H1 (cell line): ENCODE results near the gene RB1. TPM values are rescaled to one million over a fixed set of nuclear protein-coding genes. Genes with fewer than 3 reads are reported as not detected.

Experiments used
- CTCF ChIA-PET: fragments of 300-600 bp; sonication (Branson Sonifier 250); formaldehyde crosslinking; loops from one replicate; lab custom pipeline; 2021; ENCODE audit not compliant: partially characterized antibody; lab: Charles Lee
- POLR2A ChIA-PET: fragments of 300-600 bp; sonication (Branson Sonifier 250); formaldehyde crosslinking; loops from one replicate; lab custom pipeline; 2021; ENCODE audit warnings: inconsistent platforms; ENCODE audit not compliant: partially characterized antibody; lab: Charles Lee
- DNase-seq, 2 experiments: peaks; one replicate each; pipeline versions ENCODE4 v3.0.0 to v3.0.0-alpha.2; 2010 to 2022; ENCODE audit warnings: low spot score in 2 of 2, low read depth in 1 of 2, mixed read lengths in 1 of 2
- FAIRE-seq: peaks from 2 replicates; lab custom pipeline; 2011; peaks lifted over from hg19 to GRCh38; lab: Jason Lieb, UNC
- H2AFZ ChIP-seq: 2 replicates; pipeline ENCODE4 v1.8.1; 2012; ENCODE audit warnings: low read length, inconsistent platforms
- H2AK5ac ChIP-seq: 2 replicates; pipeline ENCODE4 v1.6.1; 2013; ENCODE audit warnings: low read depth, low read length
- H2BK120ac ChIP-seq: replicated peaks from 2 replicates; pipeline ENCODE3; 2013; ENCODE audit warnings: low read depth, low read length, inconsistent platforms
- H2BK12ac ChIP-seq: 2 replicates; pipeline ENCODE4 v1.6.1; 2013; ENCODE audit warnings: low read depth, low read length
- H2BK15ac ChIP-seq: 2 replicates; pipeline ENCODE4 v1.6.1; 2013; ENCODE audit warnings: low read length
- H2BK20ac ChIP-seq: 2 replicates; pipeline ENCODE4 v1.6.1; 2013; ENCODE audit warnings: low read length
- H2BK5ac ChIP-seq: 2 replicates; pipeline ENCODE4 v1.6.1; 2013; ENCODE audit warnings: low read depth, low read length
- H3K14ac ChIP-seq: 2 replicates; pipeline ENCODE4 v1.6.1; 2013; ENCODE audit warnings: inconsistent platforms; ENCODE audit not compliant: insufficient read length
- H3K18ac ChIP-seq: 2 replicates; pipeline ENCODE4 v1.6.1; 2013; ENCODE audit warnings: low read length; ENCODE audit errors: extremely low read depth
- H3K23ac ChIP-seq: 2 replicates; pipeline ENCODE4 v1.6.1; 2013; ENCODE audit warnings: inconsistent platforms; ENCODE audit not compliant: insufficient read length
- H3K23me2 ChIP-seq: 2 replicates; pipeline ENCODE4 v1.6.1; 2013; ENCODE audit warnings: low read depth, low read length
- H3K27ac ChIP-seq: 2 replicates; pipeline ENCODE4 v1.6.1; 2011; ENCODE audit warnings: low read depth, low read length, inconsistent platforms
- H3K27me3 ChIP-seq, 4 experiments: replicated peaks in 1 of 4; 1 replicate in 1 of 4; 2 replicates in 3 of 4; pipeline versions ENCODE4 v1.6.1 to v1.8.1; 2011 to 2013; ENCODE audit warnings: low read length in 3 of 4, mild to moderate bottlenecking in 3 of 4, inconsistent platforms in 2 of 4, mixed read lengths in 2 of 4, moderate library complexity in 1 of 4; ENCODE audit not compliant: control insufficient read depth in 3 of 4, insufficient read depth in 3 of 4; ENCODE audit errors: extremely low read depth in 1 of 4
- H3K36me3 ChIP-seq, 4 experiments: 2 replicates each; pipeline versions ENCODE4 v1.6.1 to v1.8.1; 2011 to 2013; ENCODE audit warnings: mild to moderate bottlenecking in 4 of 4, low read length in 3 of 4, moderate library complexity in 2 of 4, control low read depth in 1 of 4, inconsistent platforms in 1 of 4; ENCODE audit not compliant: insufficient read depth in 4 of 4, control insufficient read depth in 2 of 4
- H3K4ac ChIP-seq: replicated peaks from 2 replicates; pipeline ENCODE3; 2013; ENCODE audit warnings: low read length, low read depth, mixed read lengths, inconsistent platforms; ENCODE audit not compliant: insufficient read length
- H3K4me1 ChIP-seq, 4 experiments: replicated peaks in 1 of 4; 1 replicate in 1 of 4; 2 replicates in 3 of 4; pipeline versions ENCODE4 v1.6.1 to v1.8.1; 2011 to 2013; ENCODE audit warnings: low read length in 3 of 4, inconsistent platforms in 2 of 4, mixed read lengths in 1 of 4; ENCODE audit not compliant: insufficient read depth in 4 of 4, control insufficient read depth in 3 of 4
- H3K4me2 ChIP-seq, 2 experiments: 2 replicates each; pipeline versions ENCODE4 v1.6.1 to v1.8.1; 2011 to 2013; ENCODE audit warnings: low read depth in 2 of 2, low read length in 2 of 2, control low read depth in 1 of 2, inconsistent platforms in 1 of 2, mild to moderate bottlenecking in 1 of 2; ENCODE audit not compliant: insufficient read depth in 1 of 2
- H3K4me3 ChIP-seq, 4 experiments: fragments of 200-600, 300-600 bp in 1 of 4; sonication (generic), shearing (Covaris generic), sonication (Bioruptor Twin) in 1 of 4; 2 replicates each; pipeline versions ENCODE4 v1.5.1 to v1.8.1; 2011 to 2016; ENCODE audit warnings: low read length in 4 of 4, low read depth in 3 of 4, control low read depth in 2 of 4, inconsistent platforms in 2 of 4, mild to moderate bottlenecking in 2 of 4, mixed read lengths in 1 of 4, moderate library complexity in 1 of 4; ENCODE audit not compliant: insufficient read depth in 2 of 4; ENCODE audit errors: extremely low read depth in 1 of 4
- H3K56ac ChIP-seq: replicated peaks from 2 replicates; pipeline ENCODE3; 2013; ENCODE audit warnings: low read depth, mild to moderate bottlenecking, mixed read lengths, low read length, inconsistent platforms; ENCODE audit not compliant: insufficient read length
- H3K79me1 ChIP-seq: 2 replicates; pipeline ENCODE4 v1.6.1; 2013; ENCODE audit warnings: low read depth, low read length, control low read depth
- H3K79me2 ChIP-seq, 2 experiments: 2 replicates each; pipeline versions ENCODE4 v1.6.1 to v1.8.1; 2012 to 2013; ENCODE audit warnings: low read length in 2 of 2, mild to moderate bottlenecking in 2 of 2, inconsistent platforms in 1 of 2; ENCODE audit not compliant: insufficient read depth in 2 of 2, control insufficient read depth in 1 of 2
- H3K9ac ChIP-seq, 4 experiments: replicated peaks in 1 of 4; 1 replicate in 1 of 4; 2 replicates in 3 of 4; pipeline versions ENCODE4 v1.6.1 to v1.8.1; 2011 to 2013; ENCODE audit warnings: low read depth in 3 of 4, low read length in 3 of 4, control low read depth in 2 of 4, mild to moderate bottlenecking in 2 of 4, moderate library complexity in 2 of 4, inconsistent platforms in 1 of 4; ENCODE audit errors: extremely low read depth in 1 of 4
- H3K9me3 ChIP-seq, 2 experiments: 2 replicates each; pipeline versions ENCODE4 v1.6.1 to v1.8.1; 2012 to 2013; ENCODE audit warnings: mild to moderate bottlenecking in 2 of 2, moderate library complexity in 2 of 2, control low read depth in 1 of 2, inconsistent platforms in 1 of 2, low read depth in 1 of 2, low read length in 1 of 2, mixed read lengths in 1 of 2; ENCODE audit not compliant: insufficient read depth in 2 of 2
- H4K20me1 ChIP-seq, 2 experiments: replicated peaks in 1 of 2; 2 replicates each; pipeline versions ENCODE3 to v1.8.1; 2011 to 2013; ENCODE audit warnings: inconsistent platforms in 2 of 2, low read length in 2 of 2, mild to moderate bottlenecking in 1 of 2; ENCODE audit not compliant: insufficient read depth in 2 of 2, control insufficient read depth in 1 of 2
- H4K5ac ChIP-seq: 2 replicates; pipeline ENCODE4 v1.6.1; 2013; ENCODE audit warnings: low read length, low read depth, mixed read lengths, inconsistent platforms; ENCODE audit not compliant: insufficient read length
- H4K8ac ChIP-seq: 2 replicates; pipeline ENCODE4 v1.8.0; 2013; ENCODE audit warnings: mild to moderate bottlenecking, moderate library complexity, low read length, inconsistent platforms; ENCODE audit not compliant: insufficient read depth; ENCODE audit errors: extremely low read depth
- H4K91ac ChIP-seq: replicated peaks from 2 replicates; pipeline ENCODE3; 2013; ENCODE audit warnings: low read length, mixed read lengths, inconsistent platforms; ENCODE audit not compliant: insufficient read length
- EGR1 ChIP-seq: IDR thresholded peaks from 2 replicates; pipeline ENCODE4 v1.6.1; 2011; ENCODE audit warnings: low read depth, low read length, borderline replicate concordance
- WGBS, 2 experiments: shearing (Covaris generic) in 1 of 2; methylation state at CpG; one replicate each; pipeline versions ENCODE4 v1.1.6 to v1.1.7; 2013 to 2015; ENCODE audit warnings: low lambda C conversion rate in 2 of 2, mixed read lengths in 2 of 2, inconsistent platforms in 1 of 2, low coverage in 1 of 2, missing lambda C conversion rate in 1 of 2; ENCODE audit not compliant: insufficient replicate concordance in 2 of 2, insufficient coverage in 1 of 2, insufficient read length in 1 of 2; ENCODE audit errors: extremely low coverage in 1 of 2, missing lambda C conversion rate in 1 of 2; 5-methylcytosine and 5-hydroxymethylcytosine counted together
- polyA plus RNA-seq, 7 experiments: library from polyadenylated mRNA; depleted of rRNA in 3 of 7; stranded (reverse) in 5 of 7; unstranded in 2 of 7; fragments of >200 nt in 5 of 7; fragments of 200-250 nt in 2 of 7; gene quantifications; 1 replicate in 5 of 7; 2 replicates in 1 of 7; 4 replicates in 1 of 7; pipeline versions ENCODE4 v1.2.1 to v1.2.3, GENCODE V29; 2011 to 2013; ENCODE audit warnings: missing spikeins in 2 of 7, mixed read lengths in 2 of 7
- total RNA-seq: library from RNA; stranded (reverse); fragmentation: NEBNext Ultra II Directional; extraction: Animal tissue kit (Norgen Biotek cat#: 25700); gene quantifications from 2 replicates; pipeline ENCODE4 v1.2.1, GENCODE V29; 2021

RB1 gene
- total and polyA plus RNA-seq, 2 of the 8 experiments (the other 6 are each of a cell fraction or from before 2014, with no cell fraction given): 4.1 to 17.5 TPM

- H3K9ac ChIP-seq: no peak overlapping the region
Measured at GRCh38 chr13:48505597-48506091, 202.1 kb downstream of the RB1 start.

More at GRCh38 chr13:48505597-48506091, 202.1 kb downstream of the RB1 start:
- Histone ChIP-seq H3K23ac (no peak overlapping the region), H2AFZ (no peak overlapping the region), H3K79me2 (no peaks in the 10 kb centered on the region), H2BK5ac (no peak overlapping the region), H3K23me2 (no peaks in the 10 kb centered on the region), H3K56ac (no peak overlapping the region), H3K36me3 (no peaks in the 10 kb centered on the region; a peak in 1 of 8 replicates), H3K4me1 (peaks cover 0 to 3% (median 0%) of the 10 kb centered on the region in 4 experiments; a peak in 1 of 7 replicates), H3K14ac (no peak overlapping the region), H2BK20ac (no peak overlapping the region), H4K5ac (no peak overlapping the region), H3K4ac (no peak overlapping the region), H2AK5ac (no peak overlapping the region; the same call in 1 of the 2 replicates), H3K9me3 (no peaks in the 10 kb centered on the region), H4K91ac (no peak overlapping the region), H2BK15ac (no peak overlapping the region), H4K8ac (no peak overlapping the region), H4K20me1 (no peaks in the 10 kb centered on the region), H3K18ac (no peak overlapping the region), H2BK12ac (no peak overlapping the region), H3K4me3 (no peak overlapping the region), H2BK120ac (no peak overlapping the region), H3K4me2 (no peak overlapping the region), H3K79me1 (no peaks in the 10 kb centered on the region; the same call in 1 of the 2 replicates), H3K27me3 (no peaks in the 10 kb centered on the region), H3K27ac (no peak overlapping the region)
- 94% methylated on average over 11 of the region's 11 CpGs; no CpG with 5 or more reads in 1 of the 2 experiments for WGBS, 2 experiments
- TF ChIP-seq EGR1: no peak
- CTCF ChIA-PET: interaction anchor here (0.7 to 2.3 kb wide), 7 partner anchors 10 to 262 kb away, joined by 3 to 11 read pairs (median 4); no protein-coding TSS in a partner anchor
- DNase-seq: no peak
- POLR2A ChIA-PET: no interaction called here
- FAIRE-seq: no peak
